GM03348 (cell line): ENCODE results near the gene PHC2.

Experiments used
- DNase-seq: peaks from one replicate; pipeline ENCODE4 v3.0.0; 2012; ENCODE audit warnings: low spot score

Gene PHC2

DNA sequence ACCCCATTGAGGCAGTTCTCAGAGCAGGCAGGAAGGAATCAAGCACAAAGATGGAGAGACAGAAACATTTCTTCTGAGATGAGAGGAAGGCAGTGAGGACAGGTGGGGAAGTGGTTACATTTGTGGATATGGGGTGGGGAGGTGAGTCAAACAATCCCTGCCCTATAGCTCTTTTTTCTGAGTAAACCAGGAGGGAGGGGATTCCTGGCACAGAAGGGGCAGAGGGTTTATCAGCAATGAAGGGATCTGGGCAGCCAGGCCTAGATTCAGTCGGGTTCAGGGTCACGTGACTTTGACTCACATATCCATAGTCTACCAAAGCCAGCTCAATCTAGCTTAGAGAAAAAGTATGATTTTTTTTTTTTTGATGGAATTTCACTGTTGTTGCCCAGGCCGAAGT lies 15.7 kb upstream of the PHC2 start:
- no peak for DNase-seq

DNA sequence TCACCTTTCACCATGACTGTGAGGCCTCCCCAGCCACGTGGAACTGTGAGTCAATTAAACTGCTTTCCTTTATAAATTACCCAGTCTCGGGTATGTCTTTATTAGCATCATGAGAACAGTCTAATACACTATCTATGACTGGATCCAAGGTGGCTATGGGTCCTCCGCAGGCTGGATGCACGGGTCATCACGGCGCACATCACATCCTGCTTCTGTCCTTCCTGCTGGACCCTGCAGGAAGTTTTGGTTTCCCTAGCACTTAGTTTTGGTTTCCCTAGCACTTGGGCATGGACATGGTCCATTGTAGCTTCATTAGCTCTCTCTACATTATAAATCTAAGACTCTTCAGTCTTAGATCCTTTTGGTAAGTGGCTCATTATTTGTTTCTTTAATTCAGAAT lies 14.2 kb upstream of the PHC2 start:
- no peak for DNase-seq

DNA sequence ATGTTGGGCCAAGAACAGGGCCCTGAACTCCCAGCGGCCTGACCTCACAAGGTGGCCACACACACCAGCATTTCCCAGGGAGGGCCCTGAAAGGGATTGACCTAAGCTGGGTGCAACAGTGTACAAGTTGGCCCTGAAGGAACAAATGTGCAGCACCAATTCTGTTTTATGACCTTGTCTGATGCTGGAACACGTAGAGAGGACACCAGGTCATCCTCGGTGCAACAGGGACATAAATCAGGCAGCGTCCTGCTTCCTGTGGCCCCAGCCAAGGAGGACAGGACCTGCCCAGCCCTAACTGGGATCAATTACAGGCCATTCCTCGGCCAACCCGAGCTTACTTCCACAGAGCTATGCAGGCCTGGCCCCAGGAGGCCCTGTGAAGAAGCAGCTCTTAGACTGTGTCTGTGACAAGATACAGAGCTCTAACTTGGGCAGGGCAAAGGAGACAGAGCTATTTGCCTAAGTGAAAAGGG lies 12.8 kb upstream of the PHC2 start:
- DNase-seq: peak; percentile 41

GRCh38 chr1:33443080-33443704 lies 12.3 kb upstream of the PHC2 start:
- peak; percentile 35 for DNase-seq

DNA sequence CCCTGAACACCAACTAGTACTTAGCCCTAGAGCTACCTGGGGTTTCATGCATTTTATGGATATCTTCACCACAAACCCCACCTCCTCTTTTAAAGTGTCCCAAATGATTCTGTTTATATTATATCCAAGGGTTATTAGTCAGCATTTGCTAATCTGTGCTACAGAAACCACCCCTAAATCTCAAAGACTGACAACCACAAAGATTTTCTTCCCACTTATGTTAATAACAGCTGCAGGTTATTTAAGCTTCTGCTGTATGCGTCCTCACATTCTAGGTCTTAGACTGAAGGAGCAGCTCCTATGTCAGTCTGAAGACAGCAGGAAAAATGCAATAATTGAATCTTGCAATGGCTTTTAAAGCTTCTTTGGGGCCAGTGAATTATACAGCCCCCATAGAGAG lies 11.2 kb upstream of the PHC2 start:
- no peak for DNase-seq

GRCh38 chr1:33441088-33441745 lies 10.3 kb upstream of the PHC2 start:
- DNase-seq: no peak

- DNase-seq: no peak
These were observed 8.8 kb upstream of the PHC2 start for GRCh38 chr1:33439662-33440061.

GRCh38 chr1:33438364-33439160 lies 7.7 kb upstream of the PHC2 start:
- DNase-seq: no peak

GRCh38 chr1:33436557-33437285 lies 5.8 kb upstream of the PHC2 start:
- no peak for DNase-seq

DNA sequence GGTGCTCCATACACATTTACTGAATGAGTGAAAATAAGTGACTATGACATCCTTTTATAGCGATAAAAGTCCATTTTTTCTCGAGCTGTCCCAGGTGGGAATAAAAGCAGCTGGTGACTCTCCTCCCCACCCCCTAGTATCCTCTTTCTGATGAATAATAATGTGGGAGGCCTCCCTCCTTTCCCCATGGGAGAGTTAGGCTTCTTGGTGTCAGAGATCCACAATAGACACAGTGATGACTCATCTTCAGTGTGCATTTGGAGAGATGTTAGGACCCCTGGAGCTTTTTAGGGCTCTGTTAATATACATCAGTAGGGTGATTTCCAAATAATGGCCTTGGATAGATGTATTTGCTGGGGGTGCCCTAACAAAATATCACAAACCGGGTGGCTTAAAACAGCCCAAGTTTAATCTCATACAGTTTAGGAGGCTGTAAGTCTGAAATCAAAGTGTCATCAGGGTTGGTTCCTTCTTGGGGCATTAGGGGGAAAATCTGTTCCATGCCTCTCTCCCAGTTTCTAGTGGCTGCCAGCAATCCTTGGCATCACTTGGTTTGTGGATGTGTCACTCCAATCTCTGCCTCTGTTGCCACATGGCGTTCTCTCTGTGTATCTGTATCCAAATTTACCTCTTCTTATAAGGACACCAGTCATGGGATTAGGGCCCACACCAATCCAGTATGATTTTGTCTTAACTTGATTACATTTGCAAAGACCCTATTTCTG lies 4.4 kb upstream of the PHC2 start:
- DNase-seq: peak; percentile 40

DNA sequence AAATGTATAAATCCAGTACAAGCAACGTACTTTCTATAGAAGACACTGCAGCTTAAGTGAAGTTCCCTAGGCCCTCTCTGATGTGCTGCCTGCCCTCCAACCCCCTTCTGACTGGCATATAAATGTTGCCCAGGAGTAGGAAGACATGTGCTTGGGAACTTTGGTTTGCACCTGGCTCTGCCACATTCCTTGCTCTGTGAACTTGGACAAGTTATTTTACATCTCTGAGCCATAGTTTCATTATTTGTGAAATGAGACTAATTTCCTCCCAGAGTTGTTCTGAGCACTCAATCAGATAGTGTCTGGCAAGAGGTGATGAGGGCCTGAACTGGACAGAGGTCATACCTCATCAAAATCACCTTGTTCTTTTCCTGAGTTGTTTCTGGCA lies 3.5 kb upstream of the PHC2 start:
- DNase-seq: no peak

GRCh38 chr1:33433509-33434362 lies 2.8 kb upstream of the PHC2 start:
- DNase-seq: peak; percentile 88

DNA sequence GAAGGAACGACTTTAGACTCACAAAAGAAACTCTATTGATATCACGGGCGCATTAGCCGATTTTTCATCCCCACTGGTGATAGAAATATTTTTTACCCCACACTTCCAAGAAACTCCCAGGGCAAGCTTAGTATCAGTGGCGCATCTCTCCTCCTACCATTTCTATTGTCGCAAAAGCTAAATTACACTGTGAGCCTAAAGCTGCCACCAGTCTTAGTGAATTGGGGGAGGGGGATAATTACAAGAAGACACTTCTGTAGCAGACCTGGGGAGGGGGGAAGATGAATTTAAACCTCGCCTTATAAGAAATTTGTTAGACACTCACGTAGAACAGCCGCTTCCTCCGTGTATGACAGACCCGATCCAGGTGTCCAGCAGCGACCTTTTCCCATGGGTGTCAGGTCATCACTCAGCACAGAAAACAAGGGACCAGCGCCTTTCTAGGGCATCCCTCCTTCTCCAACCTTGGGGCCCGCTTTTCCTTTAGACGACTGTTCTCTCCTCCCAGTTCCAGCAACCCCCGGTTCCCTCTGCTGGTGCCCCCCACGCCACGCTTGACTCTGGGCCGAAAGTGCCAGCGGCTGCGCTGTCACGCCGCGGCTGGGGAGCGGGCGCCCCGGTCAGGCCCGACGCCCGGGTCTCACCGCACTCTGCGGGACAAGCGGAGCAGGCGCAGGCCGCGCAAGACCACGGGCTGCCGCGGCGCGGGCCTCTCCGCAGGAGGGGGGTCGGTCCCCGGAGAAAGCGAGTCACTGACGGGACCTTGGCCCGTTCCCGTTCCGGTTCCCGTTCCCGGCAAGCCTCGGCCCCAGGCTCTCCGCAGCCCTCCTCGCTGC lies 821 bp downstream of the PHC2 start:
- DNase-seq: no peak

- no peak for DNase-seq
These were observed 1.6 kb downstream of the PHC2 start for GRCh38 chr1:33429332-33429731.

- DNase-seq: no peak
These were observed 2.2 kb downstream of the PHC2 start for GRCh38 chr1:33428661-33429060.

DNA sequence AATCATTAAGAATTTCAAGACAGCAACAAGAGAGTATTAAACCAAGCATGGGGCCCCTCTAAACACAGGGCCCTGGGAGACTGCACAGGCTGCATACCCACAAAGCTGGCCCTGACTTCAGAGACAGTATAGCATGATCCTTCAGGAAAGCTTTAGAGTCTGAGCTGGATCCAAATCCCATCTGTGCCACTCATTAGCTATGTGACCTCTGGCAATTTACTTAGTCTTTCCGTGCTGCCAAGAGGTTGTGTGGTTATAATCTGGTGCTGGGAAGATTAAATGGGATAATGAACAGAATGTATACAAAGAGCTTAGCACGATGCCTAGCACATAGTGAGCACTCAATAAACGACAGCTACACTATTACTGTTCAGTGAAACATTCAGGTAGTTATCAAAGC lies 4.0 kb downstream of the PHC2 start:
- no peak for DNase-seq

GRCh38 chr1:33425900-33426299 lies 5.0 kb downstream of the PHC2 start:
- no peak for DNase-seq

DNA sequence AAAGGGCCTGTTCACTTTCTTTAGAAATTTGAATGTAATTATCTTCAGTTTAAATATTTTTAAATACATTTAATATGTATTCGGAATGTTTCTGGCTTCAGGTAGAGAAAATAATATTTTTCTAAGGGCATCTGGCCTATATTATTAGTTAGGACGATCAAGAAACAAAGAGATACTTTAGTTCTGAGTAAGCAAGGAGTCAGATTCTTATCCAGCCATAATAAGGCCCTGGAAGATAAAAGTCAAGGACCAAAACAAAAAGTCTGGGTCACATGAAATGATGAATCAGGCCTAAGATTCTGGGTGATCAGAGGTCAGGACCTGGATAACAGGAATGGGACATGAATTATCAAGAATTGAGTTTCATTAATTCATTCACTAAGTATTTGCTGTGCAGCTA lies 6.3 kb downstream of the PHC2 start:
- peak; percentile 31 for DNase-seq

DNA sequence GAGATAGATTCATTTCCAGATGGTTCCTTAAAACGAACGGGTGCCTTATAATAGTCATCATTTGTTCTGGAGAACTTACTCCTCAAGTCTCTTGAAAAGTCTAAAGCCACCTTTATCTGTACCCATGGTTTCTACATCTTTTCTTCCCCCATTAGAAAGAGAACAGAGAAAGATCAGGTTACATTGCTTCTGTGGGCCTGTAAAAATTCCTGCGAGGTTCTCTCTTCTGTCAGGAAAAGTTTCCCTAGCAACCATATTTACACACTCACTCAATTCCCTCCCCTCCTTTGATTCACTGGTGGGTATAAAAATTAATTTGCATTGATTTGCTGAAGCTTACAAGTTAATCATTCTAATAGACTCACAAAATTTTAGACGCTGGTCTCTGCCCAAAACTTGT lies 6.7 kb downstream of the PHC2 start:
- DNase-seq: no peak
